Measurements from ENCODE around the gene HOXC4.

Gene HOXC4

DNA sequence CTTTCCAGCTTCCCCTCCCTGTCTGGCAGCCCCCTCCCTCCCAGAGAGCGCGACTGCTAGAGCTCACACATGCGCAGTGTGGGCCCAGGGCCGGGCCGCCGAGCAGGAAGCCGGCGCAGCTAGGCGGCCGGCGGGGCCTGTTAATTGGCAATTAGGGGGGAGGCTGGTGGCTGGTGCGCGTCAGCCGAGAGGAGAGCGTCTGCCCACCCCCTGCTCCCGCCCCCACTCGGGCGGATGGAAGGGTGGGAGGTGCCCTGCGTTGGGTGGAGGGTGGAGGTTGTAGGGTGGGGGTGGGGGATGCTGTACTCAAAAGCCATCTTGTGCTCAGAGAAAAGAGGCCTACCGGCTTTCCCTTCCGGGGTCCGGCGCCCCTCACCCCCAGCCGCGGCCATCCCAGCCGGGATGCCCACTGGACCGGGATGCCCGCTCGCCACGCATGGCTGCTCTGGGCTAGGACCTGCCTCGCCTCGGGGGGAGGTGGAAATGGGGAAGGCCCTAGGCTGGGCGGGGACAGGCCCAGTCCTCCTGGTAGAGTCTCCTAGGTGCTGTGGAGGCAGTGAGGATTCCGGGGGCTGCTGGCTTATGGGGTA lies 35.7 kb upstream of the HOXC4 start:
- Histone ChIP-seq H3K4me1 (ENCODE audit: control insufficient read depth, insufficient read depth, low read length) (peaks cover 56% of the 10 kb centered on the region), H3K9me3 (ENCODE audit: control insufficient read depth, low read length) (no peaks in the 10 kb centered on the region), H3K4me3 (ENCODE audit: low read length) (peak overlapping the region; percentile 98), H3K9ac (ENCODE audit: low read length) (peak overlapping the region; percentile 99), H3K27me3 (replicated peaks; ENCODE audit: control insufficient read depth, insufficient read depth, low read length) (no peaks in the 10 kb centered on the region), H3K36me3 (ENCODE audit: control insufficient read depth, insufficient read depth, low read length, severe bottlenecking) (no peaks in the 10 kb centered on the region)
- peak; percentile 61 for DNase-seq (ENCODE audit: low read depth)

DNA sequence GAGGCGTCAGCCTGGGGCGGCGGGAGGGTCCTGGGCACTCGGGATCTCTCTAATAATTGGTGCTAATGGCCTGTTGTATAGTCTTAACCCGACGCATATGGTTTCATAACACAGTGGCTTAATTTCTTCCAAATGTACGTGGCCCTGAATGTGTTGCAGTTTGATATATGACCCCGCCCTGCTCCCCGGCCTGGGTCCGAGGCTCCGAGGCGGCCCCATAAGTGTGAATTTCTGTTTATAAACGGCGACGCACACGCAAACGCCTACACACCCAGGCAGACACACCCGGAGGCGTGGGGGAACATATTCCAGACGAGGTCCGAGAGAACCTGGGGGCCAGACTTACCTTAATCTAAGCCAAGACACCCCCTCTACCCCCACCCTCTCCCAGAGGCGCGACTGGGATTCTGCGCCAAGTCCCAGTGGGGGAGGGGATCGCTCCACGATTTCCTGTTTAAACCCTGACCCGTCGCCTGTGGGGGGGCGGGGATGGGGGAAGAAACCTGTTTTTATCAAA lies 35.1 kb upstream of the HOXC4 start:
- DNase-seq (ENCODE audit: low read depth) = no peak
- peak overlapping the region; percentile 99 for H3K9ac ChIP-seq (ENCODE audit: low read length)

DNA sequence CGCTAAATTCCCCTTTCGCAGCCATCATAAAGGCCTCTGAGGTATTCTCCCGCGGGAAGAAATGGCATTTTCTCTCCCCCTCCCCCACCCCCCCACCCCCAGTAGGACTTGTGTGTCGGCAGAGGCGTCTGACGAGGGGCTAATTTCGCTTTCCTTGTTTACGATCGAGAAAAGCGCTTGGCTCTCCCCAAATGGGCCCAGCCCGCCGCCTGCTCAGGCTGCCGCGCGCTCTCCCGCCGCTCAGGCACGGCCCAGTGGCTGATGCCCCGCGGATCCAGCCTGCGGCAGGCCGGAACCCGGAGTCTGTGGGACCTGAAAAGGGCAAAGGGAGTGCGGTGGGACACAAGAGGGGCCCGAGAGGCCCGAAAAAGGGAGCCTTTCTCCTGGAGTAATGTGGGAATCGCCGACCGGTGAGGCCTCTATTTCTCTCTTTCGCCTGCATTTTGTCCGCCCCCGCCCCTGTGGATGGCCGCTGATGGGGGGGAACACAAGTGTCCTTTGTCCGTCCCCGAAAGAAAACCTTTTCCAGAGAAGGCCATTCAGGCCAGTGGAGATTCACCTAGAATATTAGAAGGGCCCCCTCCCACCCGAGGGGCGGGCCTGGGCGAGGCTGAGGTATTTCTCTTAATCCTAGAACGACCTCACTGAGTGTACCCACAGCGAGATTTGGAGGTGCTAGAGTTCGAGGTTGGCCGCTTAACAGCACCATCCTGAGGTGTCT lies 34.4 kb upstream of the HOXC4 start:
- Histone ChIP-seq H3K4me1 (ENCODE audit: control insufficient read depth, insufficient read depth, low read length) (peaks cover 58% of the 10 kb centered on the region), H3K4me3 (ENCODE audit: low read length) (peak overlapping the region; percentile 98), H3K36me3 (ENCODE audit: control insufficient read depth, insufficient read depth, low read length, severe bottlenecking) (no peaks in the 10 kb centered on the region), H3K27me3 (replicated peaks; ENCODE audit: control insufficient read depth, insufficient read depth, low read length) (no peaks in the 10 kb centered on the region), H3K9ac (ENCODE audit: low read length) (peak overlapping the region; percentile 99), H3K9me3 (ENCODE audit: control insufficient read depth, low read length) (no peaks in the 10 kb centered on the region)
- DNase-seq (ENCODE audit: low read depth) = no peak

More for the DNA sequence above, 35.1 kb upstream of the HOXC4 start:
- Histone ChIP-seq H3K4me1 (ENCODE audit: control insufficient read depth, insufficient read depth, low read length) (peaks cover 56% of the 10 kb centered on the region), H3K27me3 (replicated peaks; ENCODE audit: control insufficient read depth, insufficient read depth, low read length) (no peaks in the 10 kb centered on the region), H3K36me3 (ENCODE audit: control insufficient read depth, insufficient read depth, low read length, severe bottlenecking) (no peaks in the 10 kb centered on the region), H3K9me3 (ENCODE audit: control insufficient read depth, low read length) (no peaks in the 10 kb centered on the region), H3K4me3 (ENCODE audit: low read length) (peak overlapping the region; percentile 98)

DNA sequence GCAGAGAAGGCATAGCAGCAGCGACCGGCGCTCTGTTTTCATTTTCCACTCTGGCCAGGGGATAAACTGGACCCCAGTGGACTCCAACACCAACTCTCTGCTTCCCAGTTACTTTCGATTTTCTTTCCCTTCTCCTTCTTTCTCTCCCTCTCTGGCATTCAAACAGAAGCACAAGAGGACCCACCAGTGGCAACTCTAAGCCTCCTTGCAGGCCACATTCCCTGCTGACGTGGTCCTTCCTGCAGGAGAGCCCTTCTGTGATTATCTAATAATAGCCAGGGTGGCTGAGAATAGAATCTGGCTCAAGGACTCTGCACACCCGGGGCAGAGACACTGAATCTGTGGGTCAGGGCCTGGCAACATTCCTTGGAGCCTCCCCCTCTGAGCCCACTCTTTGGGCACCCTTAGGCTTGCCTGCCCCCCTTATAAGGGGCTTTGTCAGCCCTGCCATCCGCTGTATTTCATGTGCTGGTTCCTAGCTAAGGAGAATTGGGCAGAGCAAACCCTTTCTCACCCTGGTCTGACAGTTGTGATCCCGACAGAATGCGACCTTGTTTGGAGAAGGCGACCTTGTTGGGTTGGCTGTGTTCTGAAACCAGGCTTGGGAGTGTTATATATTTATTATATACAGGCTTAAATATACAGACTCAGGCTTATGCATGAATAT lies 33.6 kb upstream of the HOXC4 start:
- H3K27me3 ChIP-seq (replicated peaks; ENCODE audit: control insufficient read depth, insufficient read depth, low read length) = no peaks in the 10 kb centered on the region
- H3K4me3 ChIP-seq (ENCODE audit: low read length) = peak overlapping the region; percentile 82
- no peak for DNase-seq (ENCODE audit: low read depth)
- no peaks in the 10 kb centered on the region for H3K9me3 ChIP-seq (ENCODE audit: control insufficient read depth, low read length)
- H3K9ac ChIP-seq (ENCODE audit: low read length) = peak overlapping the region; percentile 99
- H3K4me1 ChIP-seq (ENCODE audit: control insufficient read depth, insufficient read depth, low read length) = peaks cover 59% of the 10 kb centered on the region
- no peaks in the 10 kb centered on the region for H3K36me3 ChIP-seq (ENCODE audit: control insufficient read depth, insufficient read depth, low read length, severe bottlenecking)

DNA sequence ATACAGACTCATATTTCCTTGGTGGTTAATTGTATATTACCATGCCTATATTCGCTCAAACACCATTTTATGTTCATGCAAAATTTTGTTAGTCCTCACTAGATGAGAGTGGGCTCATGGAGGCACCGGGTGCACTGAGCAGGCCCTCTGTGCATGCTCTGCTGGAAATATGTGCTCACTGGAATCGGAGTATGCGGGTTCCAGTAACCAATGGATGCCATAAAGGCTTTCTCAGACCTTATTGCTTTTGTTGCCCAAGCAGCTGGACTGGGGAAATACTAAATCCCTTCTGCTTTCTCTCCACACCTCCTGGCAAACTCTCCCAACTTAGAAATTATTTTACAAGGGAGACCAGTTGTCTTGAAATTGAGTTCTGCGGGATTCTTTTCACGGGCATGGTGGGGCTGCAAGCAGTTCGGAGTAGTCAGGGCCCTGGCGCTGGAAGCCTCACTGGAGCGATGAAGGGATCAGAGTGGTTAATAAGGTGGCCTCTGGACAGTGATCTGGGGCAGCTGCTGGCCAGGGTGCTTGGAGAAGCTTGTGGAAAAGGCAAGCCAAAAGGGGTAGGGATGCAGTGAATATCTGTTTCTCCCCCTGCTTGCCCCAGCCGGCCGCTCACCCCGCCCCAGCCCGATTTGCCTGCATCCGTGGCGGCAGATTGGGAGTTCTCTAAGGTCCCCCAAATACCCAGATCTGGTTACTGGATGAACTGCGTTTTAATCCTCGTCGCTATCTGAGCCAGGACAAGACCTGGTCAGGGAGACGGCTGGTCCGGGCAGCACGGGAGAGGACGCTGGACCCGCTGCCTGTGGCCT lies 32.8 kb upstream of the HOXC4 start:
- no peaks in the 10 kb centered on the region for H3K27me3 ChIP-seq (replicated peaks; ENCODE audit: control insufficient read depth, insufficient read depth, low read length)
- no peaks in the 10 kb centered on the region for H3K9me3 ChIP-seq (ENCODE audit: control insufficient read depth, low read length)
- peak overlapping the region; percentile 82 for H3K4me3 ChIP-seq (ENCODE audit: low read length)
- no peak for DNase-seq (ENCODE audit: low read depth)
- H3K36me3 ChIP-seq (ENCODE audit: control insufficient read depth, insufficient read depth, low read length, severe bottlenecking) = no peaks in the 10 kb centered on the region
- H3K9ac ChIP-seq (ENCODE audit: low read length) = peak overlapping the region; percentile 99
- peaks cover 59% of the 10 kb centered on the region for H3K4me1 ChIP-seq (ENCODE audit: control insufficient read depth, insufficient read depth, low read length)

DNA sequence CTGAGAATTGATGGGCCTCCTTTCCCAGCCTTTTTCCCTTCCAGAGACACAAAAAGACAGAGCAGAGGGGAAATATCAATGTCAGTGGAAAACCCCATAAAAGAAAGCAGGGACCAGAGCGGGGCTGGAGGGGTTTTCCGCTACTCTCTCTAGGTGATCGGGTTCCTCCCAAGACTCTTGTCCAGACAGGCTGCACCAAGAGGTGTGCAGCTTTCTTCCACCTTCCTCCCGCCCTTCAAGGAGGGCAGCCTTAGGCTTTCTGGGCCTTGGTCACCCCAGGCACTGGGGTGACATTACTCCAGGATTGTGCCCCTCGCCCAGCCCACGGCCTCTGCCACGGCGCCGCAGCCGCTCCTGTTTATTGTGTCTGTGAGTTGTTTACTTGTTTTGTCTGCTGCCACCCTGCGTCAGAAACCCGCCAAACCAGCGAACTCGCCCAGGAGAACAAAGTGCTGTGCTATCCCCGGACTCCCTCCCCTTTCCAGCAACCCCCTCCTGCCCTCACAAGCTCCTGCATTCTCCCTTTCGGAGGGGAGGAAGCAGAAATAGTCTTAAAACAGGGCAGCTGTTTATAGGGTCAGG lies 32.1 kb upstream of the HOXC4 start:
- H3K9me3 ChIP-seq (ENCODE audit: control insufficient read depth, low read length) = no peaks in the 10 kb centered on the region
- peak overlapping the region; percentile 99 for H3K9ac ChIP-seq (ENCODE audit: low read length)
- H3K27me3 ChIP-seq (replicated peaks; ENCODE audit: control insufficient read depth, insufficient read depth, low read length) = no peaks in the 10 kb centered on the region
- H3K4me1 ChIP-seq (ENCODE audit: control insufficient read depth, insufficient read depth, low read length) = peaks cover 62% of the 10 kb centered on the region
- H3K4me3 ChIP-seq (ENCODE audit: low read length) = peak overlapping the region; percentile 82
- no peaks in the 10 kb centered on the region for H3K36me3 ChIP-seq (ENCODE audit: control insufficient read depth, insufficient read depth, low read length, severe bottlenecking)
- DNase-seq (ENCODE audit: low read depth) = peak; percentile 20

DNA sequence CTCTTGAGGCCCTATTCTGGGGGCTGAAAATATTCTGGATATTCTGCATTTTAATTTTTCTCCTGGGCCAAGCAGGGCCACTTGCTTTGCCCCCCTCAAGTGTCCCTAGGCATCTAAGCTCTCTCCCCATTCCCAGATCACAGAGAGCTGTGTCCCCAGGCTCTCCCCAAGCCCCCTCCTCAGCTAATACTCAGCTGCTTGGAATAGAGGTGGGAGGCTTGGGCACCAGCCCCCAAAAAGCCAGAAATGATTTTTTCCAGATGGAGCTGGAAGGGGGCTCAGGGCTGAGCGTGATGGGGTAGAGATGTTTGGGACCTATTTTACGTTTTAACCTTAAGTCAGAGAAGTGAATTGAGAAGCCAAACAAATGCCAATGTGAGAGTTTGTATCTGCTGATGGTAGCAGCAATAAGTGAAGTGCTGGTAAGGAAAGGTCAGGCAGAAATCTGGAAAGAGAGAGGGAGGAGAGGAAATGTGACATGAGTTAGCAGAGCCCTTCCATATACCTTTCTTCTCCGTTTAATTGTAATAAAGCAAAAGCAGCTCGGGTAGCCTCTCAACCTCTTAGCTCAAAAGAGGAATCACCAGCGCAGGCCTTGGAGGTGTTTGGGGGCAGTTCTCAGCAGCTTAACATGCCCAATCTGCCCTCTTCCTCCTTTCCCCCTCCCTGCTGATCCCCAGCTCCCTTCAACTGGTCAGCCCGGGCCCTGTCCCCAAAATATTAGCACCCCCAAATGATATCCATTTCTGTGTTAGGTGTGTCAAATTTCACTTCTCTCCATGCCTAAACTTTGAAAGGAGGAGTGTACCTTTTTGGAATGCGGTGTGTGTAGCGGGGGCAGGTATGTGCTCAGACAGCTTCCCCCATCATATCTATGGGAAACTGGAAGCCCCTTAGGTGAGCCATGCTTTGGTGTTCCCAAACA lies 30.4 kb upstream of the HOXC4 start:
- H3K4me1 ChIP-seq (ENCODE audit: control insufficient read depth, insufficient read depth, low read length) = peaks cover 77% of the 10 kb centered on the region
- H3K27me3 ChIP-seq (replicated peaks; ENCODE audit: control insufficient read depth, insufficient read depth, low read length) = no peaks in the 10 kb centered on the region
- peak overlapping the region; percentile 99 for H3K9ac ChIP-seq (ENCODE audit: low read length)
- H3K36me3 ChIP-seq (ENCODE audit: control insufficient read depth, insufficient read depth, low read length, severe bottlenecking) = no peaks in the 10 kb centered on the region
- DNase-seq (ENCODE audit: low read depth) = no peak
- peak overlapping the region; percentile 82 for H3K4me3 ChIP-seq (ENCODE audit: low read length)
- no peaks in the 10 kb centered on the region for H3K9me3 ChIP-seq (ENCODE audit: control insufficient read depth, low read length)

DNA sequence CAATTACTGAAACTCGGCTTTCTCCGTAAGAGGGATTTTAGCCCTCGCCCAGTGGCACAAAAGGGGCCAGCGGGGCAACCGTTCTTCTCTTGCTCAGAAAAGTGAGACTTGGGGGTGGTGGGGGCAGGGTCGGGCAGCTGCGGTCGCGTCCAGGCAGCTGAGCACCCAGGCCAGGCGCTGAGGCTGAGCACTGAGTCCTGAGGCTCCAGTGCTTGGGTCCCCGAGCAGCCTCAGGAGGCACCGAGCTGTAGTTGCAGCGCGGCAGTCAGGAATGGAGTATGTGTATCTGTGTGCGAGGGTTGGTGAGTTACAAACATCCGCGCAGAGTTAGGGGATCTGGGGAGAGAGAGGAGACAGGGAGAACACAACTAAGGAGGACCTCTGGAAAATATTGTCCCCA lies 29.5 kb upstream of the HOXC4 start:
- Histone ChIP-seq H3K27me3 (replicated peaks; ENCODE audit: control insufficient read depth, insufficient read depth, low read length) (no peaks in the 10 kb centered on the region), H3K9ac (ENCODE audit: low read length) (peak overlapping the region; percentile 99), H3K4me1 (ENCODE audit: control insufficient read depth, insufficient read depth, low read length) (peaks cover 77% of the 10 kb centered on the region), H3K36me3 (ENCODE audit: control insufficient read depth, insufficient read depth, low read length, severe bottlenecking) (peaks cover 5% of the 10 kb centered on the region), H3K9me3 (ENCODE audit: control insufficient read depth, low read length) (no peaks in the 10 kb centered on the region), H3K4me3 (ENCODE audit: low read length) (peak overlapping the region; percentile 82)
- no peak for DNase-seq (ENCODE audit: low read depth)

DNA sequence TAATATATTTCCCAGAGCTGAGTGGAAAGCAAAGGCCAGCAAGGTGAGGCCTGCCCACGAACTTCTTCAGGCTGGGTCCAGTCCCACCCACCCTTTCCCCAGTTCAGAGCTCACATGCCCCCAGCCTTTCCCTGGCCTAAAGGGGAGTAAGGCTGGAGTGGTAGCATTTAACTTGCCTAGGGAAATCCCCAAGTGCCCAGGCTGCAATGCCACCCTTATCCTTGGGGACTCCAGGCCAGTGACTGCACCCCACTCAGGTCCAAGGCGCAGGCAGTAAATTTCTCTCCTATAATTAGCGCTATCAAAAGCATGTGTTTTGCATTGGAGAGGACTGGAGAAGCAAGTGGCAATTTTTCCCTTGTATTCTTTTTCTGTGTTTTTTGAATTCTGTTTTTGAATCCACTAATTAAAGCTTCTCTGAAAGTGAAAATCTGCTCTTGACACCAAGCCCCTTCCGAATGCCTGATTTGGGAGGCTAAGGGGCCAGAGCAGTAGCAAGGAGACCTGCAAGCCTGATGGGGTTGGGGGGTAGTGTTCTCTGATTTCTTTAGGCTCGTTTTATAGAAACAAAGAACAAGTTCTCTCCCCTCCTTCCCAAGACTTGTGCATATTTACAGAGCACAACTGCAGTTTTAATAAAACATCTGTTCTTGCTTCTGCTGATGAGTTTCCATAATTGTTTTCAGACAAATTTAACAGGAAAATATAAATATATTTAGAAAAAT lies 28.9 kb upstream of the HOXC4 start:
- H3K4me3 ChIP-seq (ENCODE audit: low read length) = peak overlapping the region; percentile 82
- peak overlapping the region; percentile 99 for H3K9ac ChIP-seq (ENCODE audit: low read length)
- H3K4me1 ChIP-seq (ENCODE audit: control insufficient read depth, insufficient read depth, low read length) = peaks cover 78% of the 10 kb centered on the region
- DNase-seq (ENCODE audit: low read depth) = no peak
- no peaks in the 10 kb centered on the region for H3K27me3 ChIP-seq (replicated peaks; ENCODE audit: control insufficient read depth, insufficient read depth, low read length)
- no peaks in the 10 kb centered on the region for H3K9me3 ChIP-seq (ENCODE audit: control insufficient read depth, low read length)
- H3K36me3 ChIP-seq (ENCODE audit: control insufficient read depth, insufficient read depth, low read length, severe bottlenecking) = peaks cover 7% of the 10 kb centered on the region
